HepG2 (cell line): ENCODE results near the gene PRR12. TPM values are rescaled to one million over a fixed set of nuclear protein-coding genes. Genes with fewer than 3 reads are reported as not detected.

Source experiments
- CEBPG ChIP-seq: IDR thresholded peaks from 2 replicates; pipeline ENCODE4 v1.6.1; 2016
- CHD2 ChIP-seq: IDR thresholded peaks from 2 replicates; pipeline ENCODE4 v1.6.1; 2011; ENCODE audit warnings: low read depth, low read length, improper control_type of control experiment
- CSRNP2 ChIP-seq: sonication (generic); formaldehyde crosslinking; conservative IDR thresholded peaks from 2 replicates; pipeline ENCODE4 v1.8.0; 2022; ENCODE audit warnings: low read depth, missing genetic modification reagents
- KLF12 ChIP-seq: sonication (generic); formaldehyde crosslinking; IDR thresholded peaks from 2 replicates; pipeline ENCODE4 v1.4.0; 2020; ENCODE audit warnings: missing genetic modification reagents, borderline replicate concordance
- MTF1 ChIP-seq: sonication (generic); formaldehyde crosslinking; IDR thresholded peaks from 2 replicates; pipeline ENCODE4 v1.5.0; 2020; ENCODE audit warnings: missing genetic modification reagents
- NBN ChIP-seq: fragments of 450-650 bp; conservative IDR thresholded peaks from 2 replicates; pipeline ENCODE4 v1.6.1; 2017
- NCOR1 ChIP-seq: fragments of 200-600 bp; sonication (generic); IDR thresholded peaks from 2 replicates; pipeline ENCODE4 v1.7.0; 2017; ENCODE audit warnings: antibody characterized with exemption, low read length, borderline replicate concordance
- NR3C1 ChIP-seq: sonication (generic); formaldehyde crosslinking; IDR thresholded peaks from 2 replicates; pipeline ENCODE4 v1.4.0; 2020; ENCODE audit warnings: missing genetic modification reagents
- RNF219 ChIP-seq: sonication (generic); formaldehyde crosslinking; IDR thresholded peaks from 2 replicates; pipeline ENCODE4 v1.5.0; 2020; ENCODE audit warnings: mild to moderate bottlenecking, missing genetic modification reagents
- SOX13 ChIP-seq, 3 experiments: fragments of 450-650 bp in 1 of 3; sonication (generic) in 1 of 3; formaldehyde crosslinking in 1 of 3; IDR thresholded peaks in 2 of 3; conservative IDR thresholded peaks in 1 of 3; 2 replicates each; pipeline versions ENCODE4 v1.5.0 to v1.6.1; 2016 to 2020; ENCODE audit warnings: antibody characterized with exemption in 1 of 3, mild to moderate bottlenecking in 1 of 3, missing compliant biosample characterization in 1 of 3, missing genetic modification reagents in 1 of 3, moderate library complexity in 1 of 3
- SRSF4 ChIP-seq: fragments of 200-400 bp; formaldehyde crosslinking; IDR thresholded peaks from one replicate; pipeline ENCODE4 v1.6.1; 2018; ENCODE audit warnings: mild to moderate bottlenecking, low read depth, low read length, moderate library complexity; ENCODE audit not compliant: poor library complexity, severe bottlenecking
- ZBTB49 ChIP-seq: sonication (generic); formaldehyde crosslinking; IDR thresholded peaks from 2 replicates; pipeline ENCODE4 v1.4.0; 2020; ENCODE audit warnings: missing genetic modification reagents, borderline replicate concordance
- ZFP1 ChIP-seq: IDR thresholded peaks from 2 replicates; pipeline ENCODE4 v1.6.1; 2016
- ZFP36 ChIP-seq: fragments of 150-350 bp; IDR thresholded peaks from 2 replicates; pipeline ENCODE4 v1.6.1; 2018; ENCODE audit warnings: borderline replicate concordance, low read length, low read depth; ENCODE audit not compliant: partially characterized antibody
- ZNF205 ChIP-seq: IDR thresholded peaks from 2 replicates; pipeline ENCODE4 v1.6.1; 2018; ENCODE audit warnings: missing biosample characterization, missing genetic modification reagents
- ZNF224 ChIP-seq: sonication (generic); formaldehyde crosslinking; IDR thresholded peaks from 2 replicates; pipeline ENCODE4 v1.5.0; 2020; ENCODE audit warnings: mild to moderate bottlenecking, missing genetic modification reagents
- ZNF253 ChIP-seq: sonication (generic); formaldehyde crosslinking; IDR thresholded peaks from 2 replicates; pipeline ENCODE4 v1.8.0; 2022; ENCODE audit warnings: mild to moderate bottlenecking, missing genetic modification reagents, borderline replicate concordance
- ZNF317 ChIP-seq: sonication (generic); formaldehyde crosslinking; IDR thresholded peaks from 2 replicates; pipeline ENCODE4 v1.5.0; 2020; ENCODE audit warnings: mild to moderate bottlenecking, missing genetic modification reagents
- ZNF343 ChIP-seq: sonication (generic); formaldehyde crosslinking; IDR thresholded peaks from 2 replicates; pipeline ENCODE4 v1.4.0; 2020; ENCODE audit warnings: mild to moderate bottlenecking, missing genetic modification reagents
- ZNF512 ChIP-seq: sonication (generic); formaldehyde crosslinking; IDR thresholded peaks from 2 replicates; pipeline ENCODE4 v1.4.0; 2020; ENCODE audit warnings: mild to moderate bottlenecking, missing genetic modification reagents
- ZNF567 ChIP-seq: sonication (generic); formaldehyde crosslinking; IDR thresholded peaks from 2 replicates; pipeline ENCODE4 v1.8.1; 2023; ENCODE audit warnings: mild to moderate bottlenecking, missing genetic modification reagents, borderline replicate concordance
- polyA plus RNA-seq, 8 experiments: library from polyadenylated mRNA; depleted of rRNA in 3 of 8; stranded (reverse) in 7 of 8; unstranded in 1 of 8; fragments of >200 nt; fragmentation: Illumina TruSeq in 4 of 8; extraction: Trizol in 4 of 8; gene quantifications; 2 replicates each; pipeline versions ENCODE4 v1.2.1 to v1.2.3, GENCODE V29; 2011 to 2016; ENCODE audit warnings: low read depth in 4 of 8, missing spikeins in 1 of 8, mixed read lengths in 1 of 8; ENCODE audit not compliant: insufficient read depth in 1 of 8
- total RNA-seq, 5 experiments: library from RNA; depleted of rRNA; stranded (reverse); fragments of >200 nt; fragmentation: Illumina TruSeq; extraction: Trizol; gene quantifications; 2 replicates each; pipeline ENCODE4 v1.2.3, GENCODE V29; 2016; ENCODE audit warnings: low read depth in 1 of 5

PRR12 gene
- total and polyA plus RNA-seq, 2 of the 13 experiments (the other 11 are each of a cell fraction or from before 2014, with no cell fraction given) = 0.62 to 1.5 TPM

- no peak for TF ChIP-seq ZFP36
- peak; percentile 63 for TF ChIP-seq CEBPG (CRISPR knock-in tag)
- no peak for TF ChIP-seq ZNF253 (CRISPR knock-in tag)
- no peak for TF ChIP-seq NR3C1 (CRISPR knock-in tag)
- no peak for TF ChIP-seq SRSF4
- TF ChIP-seq ZFP1 = no peak; the same call in none of the 2 replicates
- peak; percentile 100 for TF ChIP-seq ZNF205 (CRISPR knock-in tag)
- no peak for TF ChIP-seq CHD2
- no peak for TF ChIP-seq NBN
- TF ChIP-seq NCOR1 = no peak
- no peak for TF ChIP-seq CSRNP2 (CRISPR knock-in tag)
- TF ChIP-seq ZNF567 (CRISPR knock-in tag) = 0 out of 2 replicates have a peak, but pooled peaks have one; percentile 57
- TF ChIP-seq MTF1 (CRISPR knock-in tag) = no peak
- 0 out of 2 replicates have a peak, but pooled peaks have one; percentile 28 for TF ChIP-seq KLF12 (CRISPR knock-in tag)
- TF ChIP-seq ZNF317 (CRISPR knock-in tag) = peak; percentile 67; the same call in 1 of the 2 replicates
- peak; percentile 39; the same call in 1 of the 2 replicates for TF ChIP-seq ZNF512 (CRISPR knock-in tag)
- TF ChIP-seq ZNF343 (CRISPR knock-in tag) = no peak
- peak; percentile 81; the same call in 1 of the 2 replicates for TF ChIP-seq ZNF224 (CRISPR knock-in tag)
- no peak for TF ChIP-seq SOX13 (IDR thresholded peaks at IDR 0.05)
- TF ChIP-seq SOX13 (CRISPR knock-in tag; conservative IDR thresholded peaks at IDR 0.05 in 1 of 2, IDR thresholded peaks at IDR 0.05 in 1 of 2) = peak in 1 of 2 experiments; percentile 59; a peak in 2 of 4 replicates
- no peak for TF ChIP-seq RNF219
- no peak for TF ChIP-seq ZBTB49 (CRISPR knock-in tag)
Observed at GRCh38 chr19:49580264-49581006, 10.5 kb upstream of the PRR12 start, which contains the start of gene NOSIP (continued).
